ENCODE results near the gene SNX9.
A peak's percentile ranks its signal among the peaks of the same experiment; 100 is the strongest.
"Not testable (repeated sequence)": the region's sequence is repeated elsewhere in the genome, so short reads cannot be mapped to it uniquely, and the experiment has no call there.

Gene SNX9

GRCh38 chr6:157943964-157944283 is 120.9 kb downstream of the SNX9 start:
- no peak for TF ChIP-seq CTCF (IDR thresholded peaks at IDR 0.05; ENCODE audit: low read depth, low read length)
- DNase-seq (ENCODE audit: extremely low read depth, low read depth): no peak

- TF ChIP-seq CTCF (IDR thresholded peaks at IDR 0.05; ENCODE audit: low read depth, low read length): no peak
- no peak for DNase-seq (ENCODE audit: extremely low read depth, low read depth)
Measured at GRCh38 chr6:157944983-157945931, 122.2 kb downstream of the SNX9 start.

GRCh38 chr6:157946053-157946617 is 123.1 kb downstream of the SNX9 start:
- no peak for TF ChIP-seq CTCF (IDR thresholded peaks at IDR 0.05; ENCODE audit: low read depth, low read length)
- DNase-seq (ENCODE audit: extremely low read depth, low read depth): no peak

GRCh38 chr6:157946865-157947532 is 124.0 kb downstream of the SNX9 start:
- no peak for DNase-seq (ENCODE audit: extremely low read depth, low read depth)
- TF ChIP-seq CTCF (IDR thresholded peaks at IDR 0.05; ENCODE audit: low read depth, low read length): peak; percentile 43

GRCh38 chr6:157950899-157951298 is 127.9 kb downstream of the SNX9 start:
- DNase-seq (ENCODE audit: extremely low read depth, low read depth): not testable (repeated sequence)

- TF ChIP-seq CTCF (IDR thresholded peaks at IDR 0.05; ENCODE audit: low read depth, low read length): no peak
- DNase-seq (ENCODE audit: extremely low read depth, low read depth): no peak
Measured at GRCh38 chr6:157951828-157952227, 128.8 kb downstream of the SNX9 start.

GRCh38 chr6:157952861-157953351 is 129.9 kb downstream of the SNX9 start:
- no peak for DNase-seq (ENCODE audit: extremely low read depth, low read depth)
- no peak for TF ChIP-seq CTCF (IDR thresholded peaks at IDR 0.05; ENCODE audit: low read depth, low read length)

Data from AG09319 (cell line).